ENCODE data around the gene PNP. TPM values are rescaled to one million over a fixed set of nuclear protein-coding genes. Genes with fewer than 3 reads are reported as not detected.

PNP gene
- total RNA-seq, 1 donor from 2014 or later = 56.8 TPM

- Mint-ChIP-seq H3K4me3 (ENCODE audit: unreplicated experiment) (peak overlapping the region; percentile 63), H3K36me3 (ENCODE audit: low read depth, unreplicated experiment) (no peaks in the 10 kb centered on the region), H3K9me3 (ENCODE audit: unreplicated experiment) (no peaks in the 10 kb centered on the region), H3K27ac (ENCODE audit: unreplicated experiment) (peak overlapping the region; percentile 50), H3K27me3 (ENCODE audit: low read depth, unreplicated experiment) (no peaks in the 10 kb centered on the region), H3K4me1 (ENCODE audit: low read depth, unreplicated experiment) (peaks cover 13% of the 10 kb centered on the region)
- no peak overlapping the region for H2AFZ ChIP-seq (ENCODE audit: low read depth, low read length)
- DNase-seq (ENCODE audit: low read depth) (no peak), FAIRE-seq (no peak)
- no peaks in the 10 kb centered on the region for H3K9me3 ChIP-seq (ENCODE audit: insufficient read depth, low read depth, low read length)
- no peak overlapping the region for H3K4me3 ChIP-seq (ENCODE audit: insufficient read depth, low read depth, low read length)
- H3K4me2 ChIP-seq (ENCODE audit: low read length) = peak overlapping the region; percentile 66
- no peaks in the 10 kb centered on the region for H3K79me2 ChIP-seq (ENCODE audit: insufficient read depth, low read length)
- no peaks in the 10 kb centered on the region for H3K27me3 ChIP-seq (ENCODE audit: insufficient read depth, low read length)
- no peaks in the 10 kb centered on the region for H3K36me3 ChIP-seq (ENCODE audit: insufficient read depth, low read length)
- H3K4me1 ChIP-seq (ENCODE audit: insufficient read depth, low read length) = no peaks in the 10 kb centered on the region
- no peaks in the 10 kb centered on the region for H4K20me1 ChIP-seq (ENCODE audit: insufficient read depth, low read length)
- no peak for TF ChIP-seq CTCF (IDR thresholded peaks at IDR 0.05; ENCODE audit: insufficient read depth, low read depth, low read length)
- no peak for TF ChIP-seq EZH2 (IDR thresholded peaks at IDR 0.05; ENCODE audit: insufficient read depth, low read length)
- H3K27ac ChIP-seq (ENCODE audit: low read depth, low read length) = no peak overlapping the region
- no peak overlapping the region for H3K9ac ChIP-seq (ENCODE audit: low read length)
Observed at GRCh38 chr14:20428010-20428365, 41.2 kb upstream of the PNP start.

- Histone ChIP-seq H3K79me2 (ENCODE audit: insufficient read depth, low read length) (no peaks in the 10 kb centered on the region), H3K4me1 (ENCODE audit: insufficient read depth, low read length) (no peaks in the 10 kb centered on the region), H3K36me3 (ENCODE audit: insufficient read depth, low read length) (no peaks in the 10 kb centered on the region), H3K4me3 (ENCODE audit: insufficient read depth, low read depth, low read length) (no peak overlapping the region), H3K4me2 (ENCODE audit: low read length) (no peak overlapping the region), H2AFZ (ENCODE audit: low read depth, low read length) (no peak overlapping the region), H3K9ac (ENCODE audit: low read length) (no peak overlapping the region), H3K27me3 (ENCODE audit: insufficient read depth, low read length) (no peaks in the 10 kb centered on the region), H3K27ac (ENCODE audit: low read depth, low read length) (no peak overlapping the region), H3K9me3 (ENCODE audit: insufficient read depth, low read depth, low read length) (no peaks in the 10 kb centered on the region), H4K20me1 (ENCODE audit: insufficient read depth, low read length) (no peaks in the 10 kb centered on the region)
- H3K9me3 Mint-ChIP-seq (ENCODE audit: unreplicated experiment) = no peaks in the 10 kb centered on the region
- no peak for DNase-seq (ENCODE audit: low read depth)
- no peak overlapping the region for H3K4me3 Mint-ChIP-seq (ENCODE audit: unreplicated experiment)
- H3K36me3 Mint-ChIP-seq (ENCODE audit: low read depth, unreplicated experiment) = no peaks in the 10 kb centered on the region
- TF ChIP-seq EZH2 (IDR thresholded peaks at IDR 0.05; ENCODE audit: insufficient read depth, low read length) (no peak), CTCF (IDR thresholded peaks at IDR 0.05; ENCODE audit: insufficient read depth, low read depth, low read length) (no peak)
- FAIRE-seq = no peak
- H3K27ac Mint-ChIP-seq (ENCODE audit: unreplicated experiment) = no peak overlapping the region
- H3K27me3 Mint-ChIP-seq (ENCODE audit: low read depth, unreplicated experiment) = no peaks in the 10 kb centered on the region
- H3K4me1 Mint-ChIP-seq (ENCODE audit: low read depth, unreplicated experiment) = peaks cover 13% of the 10 kb centered on the region
Observed at GRCh38 chr14:20428802-20429201, 40.4 kb upstream of the PNP start.

DNA sequence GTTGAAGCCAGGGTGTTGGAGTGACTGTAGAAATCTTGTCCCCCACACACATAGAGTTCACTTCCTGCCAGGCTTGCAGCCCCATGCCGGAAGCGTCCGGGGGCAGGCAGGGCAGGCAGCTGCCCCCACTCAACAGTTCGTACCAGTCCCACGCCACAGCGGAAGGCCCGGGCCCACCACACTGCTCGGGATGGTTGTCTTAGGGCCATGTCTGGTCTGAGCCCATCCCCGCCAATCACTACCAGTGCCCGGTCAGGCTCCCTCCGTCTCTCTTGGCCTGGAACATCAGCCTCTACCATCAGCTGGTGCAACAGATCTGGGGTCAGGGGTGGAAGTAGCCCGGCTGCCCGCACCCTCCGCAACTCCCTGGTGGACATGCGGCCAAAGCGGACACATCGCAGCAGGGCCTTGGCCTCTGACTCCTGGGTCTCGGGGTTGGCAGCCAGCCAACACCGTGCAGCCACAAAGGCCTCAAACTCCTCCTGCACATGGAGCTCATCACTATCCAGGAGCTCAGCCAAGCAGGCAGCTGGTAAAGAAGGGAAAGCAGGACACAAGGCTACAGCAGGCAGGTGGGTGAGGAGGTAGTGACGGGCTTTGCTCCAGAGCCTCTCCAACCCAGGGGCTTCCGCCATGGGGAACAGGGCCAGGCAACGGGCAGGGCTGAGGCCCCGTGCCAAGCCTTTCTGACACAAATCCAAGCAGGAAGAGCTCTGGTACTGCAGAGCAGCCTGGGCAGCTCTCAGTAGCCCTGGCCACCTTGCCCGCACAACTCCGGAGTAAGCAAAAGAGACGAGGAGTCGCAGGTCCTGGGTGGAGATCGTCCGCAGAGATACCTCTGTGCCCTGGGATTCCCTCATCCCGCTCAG lies 39.2 kb upstream of the PNP start:
- Mint-ChIP-seq H3K27ac (ENCODE audit: unreplicated experiment) (peak overlapping the region; percentile 47), H3K27me3 (ENCODE audit: low read depth, unreplicated experiment) (peaks cover 6% of the 10 kb centered on the region), H3K36me3 (ENCODE audit: low read depth, unreplicated experiment) (no peaks in the 10 kb centered on the region), H3K4me1 (ENCODE audit: low read depth, unreplicated experiment) (peaks cover 13% of the 10 kb centered on the region), H3K9me3 (ENCODE audit: unreplicated experiment) (no peaks in the 10 kb centered on the region), H3K4me3 (ENCODE audit: unreplicated experiment) (peak overlapping the region; percentile 27)
- H3K4me2 ChIP-seq (ENCODE audit: low read length) = no peak overlapping the region
- H3K4me1 ChIP-seq (ENCODE audit: insufficient read depth, low read length) = peaks cover 3% of the 10 kb centered on the region
- H2AFZ ChIP-seq (ENCODE audit: low read depth, low read length) = no peak overlapping the region
- no peak overlapping the region for H3K4me3 ChIP-seq (ENCODE audit: insufficient read depth, low read depth, low read length)
- DNase-seq (ENCODE audit: low read depth) (no peak), FAIRE-seq (no peak)
- no peaks in the 10 kb centered on the region for H3K9me3 ChIP-seq (ENCODE audit: insufficient read depth, low read depth, low read length)
- H3K36me3 ChIP-seq (ENCODE audit: insufficient read depth, low read length) = no peaks in the 10 kb centered on the region
- no peak overlapping the region for H3K27ac ChIP-seq (ENCODE audit: low read depth, low read length)
- H3K9ac ChIP-seq (ENCODE audit: low read length) = no peak overlapping the region
- TF ChIP-seq CTCF (IDR thresholded peaks at IDR 0.05; ENCODE audit: insufficient read depth, low read depth, low read length) (no peak), EZH2 (IDR thresholded peaks at IDR 0.05; ENCODE audit: insufficient read depth, low read length) (no peak)
- H3K27me3 ChIP-seq (ENCODE audit: insufficient read depth, low read length) = no peaks in the 10 kb centered on the region
- no peaks in the 10 kb centered on the region for H3K79me2 ChIP-seq (ENCODE audit: insufficient read depth, low read length)
- H4K20me1 ChIP-seq (ENCODE audit: insufficient read depth, low read length) = no peaks in the 10 kb centered on the region
